DMS153 (cell line): ENCODE measurements around the gene RPAP3.
"Not testable (repeated sequence)": the region's sequence is repeated elsewhere in the genome, so short reads cannot be mapped to it uniquely, and the experiment has no call there.

ENCODE experiments used
- DNase-seq: peaks from one replicate; lab custom pipeline; 2025; lab: John Stamatoyannopoulos, UW

Gene RPAP3

DNA sequence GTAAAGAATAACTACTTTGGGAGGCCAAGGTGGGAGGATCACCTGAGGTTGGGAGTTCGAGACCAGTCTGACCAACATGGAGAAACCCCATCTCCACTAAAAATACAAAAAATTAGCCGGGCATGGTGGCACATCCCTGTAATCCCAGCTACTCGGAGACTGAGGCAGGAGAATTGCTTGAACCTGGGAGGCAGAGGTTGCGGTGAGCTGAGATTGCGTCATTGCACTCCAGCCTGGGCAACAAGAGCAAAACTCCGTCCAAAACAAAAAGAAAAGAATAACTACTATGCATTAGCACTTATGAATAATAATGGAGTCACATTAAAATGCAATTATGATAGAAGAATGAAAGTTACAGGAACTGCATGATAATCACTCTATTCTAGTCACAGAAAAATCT, 37.9 kb downstream of the RPAP3 start:
- not testable (repeated sequence) for DNase-seq

DNA sequence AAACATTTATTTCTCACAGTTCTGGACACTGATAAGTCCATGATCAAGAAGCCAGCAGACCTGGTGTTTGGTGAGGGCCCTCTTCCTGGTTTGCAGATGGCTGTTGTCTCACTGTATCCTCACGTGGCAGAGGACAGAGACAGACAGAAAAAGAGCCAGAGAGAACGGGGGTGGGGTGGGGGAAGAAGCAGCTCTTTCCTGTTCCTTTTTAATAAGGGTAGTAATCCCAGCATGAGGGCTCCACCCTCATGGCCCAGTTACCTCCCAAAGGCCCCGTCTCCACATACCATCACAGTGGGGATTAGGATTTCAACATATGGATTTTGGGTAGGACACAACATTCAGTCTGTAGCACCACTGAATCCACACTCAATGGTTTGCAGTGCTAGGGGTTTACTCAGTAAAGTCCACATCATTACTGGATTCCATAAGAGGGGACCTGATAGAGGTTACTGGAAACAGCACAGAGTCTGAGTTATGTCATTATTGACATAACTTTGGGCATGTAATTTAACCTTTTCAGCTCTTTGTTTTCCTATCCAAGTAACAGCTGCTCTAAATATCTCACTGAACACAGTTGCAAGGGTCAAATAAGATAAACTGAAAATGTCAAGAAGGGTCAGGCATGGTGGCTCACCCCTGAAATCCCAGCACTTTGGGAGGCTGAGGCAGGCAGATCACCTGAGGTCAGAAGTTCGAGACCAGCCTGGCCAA, 53.2 kb downstream of the RPAP3 start:
- DNase-seq: no peak

DNA sequence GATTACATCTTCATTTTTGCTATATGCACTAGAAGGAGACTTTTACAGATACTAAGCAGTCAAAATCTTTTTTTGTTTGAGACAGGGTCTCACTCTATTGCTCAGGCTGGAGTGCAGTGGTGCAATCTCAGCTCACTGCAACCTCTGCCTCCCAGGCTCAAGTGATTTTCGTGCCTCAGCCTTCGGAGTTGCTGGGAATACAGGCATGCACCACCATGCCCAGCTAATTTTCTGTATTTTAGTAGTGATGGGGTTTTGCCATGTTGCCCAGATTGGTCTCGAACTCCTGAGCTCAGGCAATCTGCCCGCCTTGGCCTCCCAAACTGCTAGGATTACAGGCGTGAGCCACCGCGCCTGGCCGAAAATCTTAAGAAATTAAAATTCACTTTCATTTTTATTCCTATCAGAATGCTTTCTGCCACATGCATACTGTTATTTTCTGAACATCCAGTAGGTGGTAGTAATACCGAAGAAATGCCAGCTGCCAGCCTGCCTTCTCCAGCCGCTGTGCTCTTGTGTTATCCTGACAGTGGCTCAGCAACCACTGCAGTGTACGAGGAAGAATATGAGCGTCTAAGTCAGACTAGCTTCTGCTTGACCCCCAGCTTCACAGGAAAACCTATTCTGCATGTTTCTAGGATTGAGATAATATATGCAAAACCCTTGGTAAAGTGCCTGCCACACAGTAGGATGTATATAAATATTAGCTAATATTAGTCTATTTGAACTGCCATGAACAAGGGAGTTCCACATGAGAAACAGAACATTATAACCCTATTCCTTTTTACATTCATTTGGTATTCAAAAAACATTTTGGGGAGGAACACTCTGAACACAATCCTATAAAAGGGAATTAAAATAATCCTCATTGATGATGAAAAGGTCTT, 54.2 kb downstream of the RPAP3 start:
- DNase-seq: peak; percentile 59

DNA sequence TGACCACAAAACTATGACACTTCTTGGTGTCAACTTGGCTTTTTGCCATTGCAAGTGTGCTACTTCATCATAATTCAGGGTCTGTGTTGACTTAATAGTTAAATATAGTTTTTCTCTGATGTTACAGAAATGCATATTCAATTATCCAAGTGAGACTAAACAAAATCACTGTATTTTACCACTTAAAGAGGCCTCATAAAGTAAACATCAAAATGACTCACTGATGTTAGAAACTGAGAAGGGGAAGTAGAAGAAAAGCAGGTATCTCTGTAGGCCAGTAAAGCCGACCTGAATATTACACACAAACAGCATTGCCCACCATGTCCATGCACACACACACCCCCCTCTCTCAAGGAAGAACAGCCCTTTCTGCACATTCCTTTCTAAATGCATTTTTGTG, 55.4 kb downstream of the RPAP3 start:
- no peak for DNase-seq

DNA sequence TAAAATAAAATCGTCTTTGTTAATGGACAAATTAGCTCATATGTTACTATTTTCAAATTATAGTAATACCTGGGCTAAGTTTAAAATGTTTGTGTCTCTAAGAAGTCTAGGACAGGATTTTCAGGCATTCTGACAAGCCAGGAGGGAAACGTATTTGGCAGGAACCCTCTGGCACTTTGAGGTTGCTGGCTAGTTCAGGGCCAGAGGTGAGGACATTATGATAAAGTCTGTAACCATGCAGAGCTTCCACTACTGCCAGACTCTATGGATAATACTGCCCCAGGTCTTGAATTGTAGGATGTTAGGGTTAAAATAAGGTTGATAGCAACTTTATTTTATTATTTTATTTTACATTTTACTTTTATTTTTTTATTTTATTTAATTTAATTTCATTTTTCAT, 56.4 kb downstream of the RPAP3 start:
- no peak for DNase-seq

DNA sequence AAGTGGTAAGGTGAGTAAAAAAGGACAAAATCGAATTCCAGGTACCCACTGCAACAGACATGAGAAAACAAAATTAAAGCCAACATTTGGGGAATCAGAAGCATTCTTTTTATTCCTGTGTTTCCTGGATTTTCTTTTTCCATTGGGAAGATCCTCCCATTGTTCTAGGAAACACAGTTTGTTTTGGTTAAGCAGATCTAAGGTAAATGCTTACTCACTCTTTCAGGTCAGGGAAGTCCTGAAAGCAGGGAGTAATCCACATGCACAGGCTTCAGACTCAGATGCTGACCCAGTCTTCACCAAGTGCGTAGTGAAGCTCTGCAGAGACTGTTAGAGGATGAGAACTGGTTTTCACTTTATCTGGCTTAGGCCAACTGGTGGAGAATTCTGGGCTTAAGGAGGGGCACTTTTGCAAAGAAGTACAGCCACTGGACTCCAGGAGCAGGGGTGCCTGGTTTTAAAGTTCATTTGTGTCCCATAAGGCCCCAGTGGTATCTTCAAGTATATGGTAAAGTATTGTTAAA, 57.7 kb downstream of the RPAP3 start:
- DNase-seq: no peak

DNA sequence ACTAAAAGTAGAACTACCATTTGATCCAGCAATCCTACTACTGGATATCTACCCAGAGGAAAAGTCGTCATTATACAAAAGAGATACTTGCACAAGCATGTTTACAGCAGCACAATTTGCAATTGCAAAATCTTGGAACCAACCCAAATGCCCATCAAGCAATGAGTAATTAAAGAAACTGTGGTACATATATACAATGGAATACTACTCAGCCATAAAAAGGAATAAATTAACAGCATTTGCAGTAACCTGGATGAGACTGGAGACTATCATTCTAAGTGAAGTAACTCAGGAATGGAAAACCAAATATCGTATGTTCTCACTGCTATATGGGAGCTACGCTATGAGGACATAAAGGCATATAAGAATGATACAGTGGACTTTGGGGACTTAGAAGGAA, 63.5 kb downstream of the RPAP3 start:
- not testable (repeated sequence) for DNase-seq

DNA sequence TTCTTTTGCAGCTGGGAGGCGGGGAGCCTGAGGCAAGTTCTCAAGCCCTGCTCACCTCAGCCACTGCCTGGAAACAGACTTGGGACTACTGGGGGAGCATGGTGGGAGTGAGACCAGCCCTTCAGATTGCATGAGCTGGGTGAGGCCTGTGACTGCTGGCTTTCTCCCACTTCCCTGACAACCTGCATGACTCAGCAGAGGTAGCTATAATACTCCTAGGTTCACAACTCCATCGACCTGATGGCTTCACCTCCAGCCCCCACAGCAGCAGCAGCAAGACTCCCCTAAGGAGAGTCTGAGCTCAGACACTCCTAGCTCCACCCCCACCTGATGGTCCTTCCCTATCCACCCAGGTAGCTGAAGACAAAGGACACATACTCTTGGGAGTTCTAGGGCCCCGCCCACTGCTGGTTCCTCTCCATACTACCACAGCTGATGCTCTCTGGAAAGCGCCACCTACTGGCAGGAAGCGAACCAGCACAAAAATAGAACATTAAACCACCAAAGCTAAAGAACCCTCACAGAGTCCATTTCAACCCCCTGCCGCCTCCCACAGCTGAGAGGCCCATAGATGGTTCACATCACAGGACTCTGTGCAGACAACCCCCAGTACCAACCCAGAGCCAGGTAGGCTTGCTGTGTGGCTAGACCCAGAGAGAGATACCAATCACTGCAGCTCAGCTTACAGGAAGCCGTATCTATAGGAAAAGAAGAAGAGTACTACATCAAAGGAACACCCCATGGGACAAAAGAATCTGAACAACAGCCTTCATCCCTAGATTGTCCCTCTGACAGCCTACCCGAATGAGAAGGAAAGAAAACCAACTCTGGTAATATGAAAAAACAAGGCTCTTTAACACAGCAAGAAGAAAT, 68.7 kb downstream of the RPAP3 start:
- DNase-seq: no peak

DNA sequence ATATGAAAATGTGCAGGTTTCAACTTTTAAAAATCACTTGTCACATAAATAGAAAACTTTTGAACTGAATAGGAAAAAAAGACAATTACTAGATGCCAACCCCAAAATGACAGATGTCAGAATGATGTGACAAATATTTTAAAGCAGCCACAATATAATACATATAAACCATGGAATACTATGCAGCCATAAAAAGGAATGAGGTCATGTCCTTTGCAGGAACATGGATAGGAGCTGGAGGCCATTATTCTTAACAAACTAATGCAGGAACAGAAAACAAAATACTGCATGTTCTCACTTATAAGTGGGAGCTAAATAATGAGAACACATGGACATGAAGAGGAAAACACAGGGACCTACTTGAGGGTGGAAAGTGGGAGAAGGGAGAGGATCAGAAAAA, 70.1 kb downstream of the RPAP3 start:
- DNase-seq: not testable (repeated sequence)

DNA sequence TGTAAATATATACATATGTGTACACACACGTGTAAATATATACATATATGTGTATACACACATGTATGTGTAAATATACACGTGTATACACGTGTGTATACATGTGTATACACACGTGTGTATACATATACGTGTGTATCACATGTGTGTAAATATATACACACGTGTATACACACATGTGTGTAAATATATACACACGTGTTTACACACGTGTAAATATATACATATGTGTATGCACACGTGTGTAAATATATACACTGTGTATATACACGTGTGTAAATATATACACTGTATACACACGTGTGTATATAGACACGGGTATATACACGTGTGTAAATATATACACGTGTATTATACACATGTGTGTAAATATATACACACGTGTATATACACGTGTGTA, 71.7 kb downstream of the RPAP3 start:
- DNase-seq: no peak

DNA sequence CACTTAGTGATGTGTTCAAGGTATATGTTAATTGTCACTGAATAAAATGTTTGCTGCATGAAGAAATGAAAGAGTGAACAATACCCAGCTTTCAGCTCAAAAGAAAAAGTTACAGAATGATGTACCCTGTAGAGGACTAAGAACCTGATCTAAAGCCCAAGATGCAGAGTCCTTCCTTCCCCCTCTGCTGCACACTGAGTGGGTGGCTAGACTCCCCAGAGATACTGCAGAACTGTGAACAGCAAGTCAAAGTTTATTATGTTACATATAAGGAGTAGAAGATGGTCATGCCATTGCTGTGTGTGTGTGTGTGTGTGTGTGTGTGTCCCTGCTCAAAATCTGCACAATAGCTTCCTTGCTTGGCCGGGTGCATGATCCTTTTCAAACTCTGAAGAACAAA, 83.9 kb downstream of the RPAP3 start:
- no peak for DNase-seq

DNA sequence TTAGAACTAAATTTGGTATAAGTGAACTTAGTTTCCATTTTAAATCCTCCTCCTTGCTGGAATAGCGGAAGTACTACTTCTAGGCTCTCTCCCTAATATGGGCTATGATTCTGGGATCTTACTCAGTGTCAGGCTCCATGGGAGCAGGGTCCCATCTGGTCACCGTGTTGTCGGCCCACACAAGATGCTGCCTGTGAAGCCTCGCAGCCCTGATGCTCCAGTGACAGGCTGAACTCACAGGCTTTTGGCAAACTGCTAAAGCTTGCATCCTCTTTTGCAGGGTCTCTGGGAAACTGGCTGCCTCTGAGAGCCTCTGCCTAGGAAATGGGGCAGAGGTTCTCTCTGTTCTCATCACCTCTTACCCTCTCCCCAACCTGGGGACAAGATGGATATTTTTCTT, 88.4 kb downstream of the RPAP3 start:
- no peak for DNase-seq

DNA sequence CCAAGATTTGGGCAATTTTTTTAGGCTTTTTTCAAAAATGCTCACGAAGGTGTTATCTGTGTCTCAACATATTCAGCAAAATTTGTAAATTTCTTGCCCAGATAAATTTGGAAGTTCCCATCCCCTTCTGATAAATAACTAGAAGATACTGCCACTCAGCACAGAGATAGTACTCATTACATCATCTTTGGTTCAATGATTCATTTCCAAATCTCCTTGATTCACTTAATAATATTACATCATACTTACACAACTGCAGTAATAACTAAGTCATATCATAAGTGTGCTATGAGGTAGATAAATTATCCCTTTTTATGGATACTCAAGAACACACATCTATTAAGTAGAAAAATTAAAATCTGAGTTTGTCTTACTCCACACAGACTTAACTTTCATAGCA, 89.4 kb downstream of the RPAP3 start:
- DNase-seq: no peak

DNA sequence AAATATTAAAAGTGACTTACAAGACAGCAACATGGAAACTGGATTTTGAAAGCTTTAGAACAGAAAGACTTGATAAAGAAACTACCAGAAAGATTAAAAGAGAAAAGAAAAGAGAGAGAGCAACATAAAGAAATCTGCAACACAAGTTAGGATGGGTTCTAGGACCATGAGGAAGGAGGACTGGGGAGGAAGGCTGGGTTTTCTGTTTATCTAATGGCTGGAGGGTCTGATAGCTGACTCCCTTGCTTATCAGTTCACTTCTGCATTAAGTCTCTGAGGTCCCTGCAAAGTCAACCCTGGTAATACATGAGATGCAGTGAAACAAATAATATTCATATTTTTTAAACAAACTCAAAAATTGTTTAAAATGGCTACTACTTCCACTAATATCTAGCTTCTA, 90.1 kb downstream of the RPAP3 start:
- DNase-seq: no peak

DNA sequence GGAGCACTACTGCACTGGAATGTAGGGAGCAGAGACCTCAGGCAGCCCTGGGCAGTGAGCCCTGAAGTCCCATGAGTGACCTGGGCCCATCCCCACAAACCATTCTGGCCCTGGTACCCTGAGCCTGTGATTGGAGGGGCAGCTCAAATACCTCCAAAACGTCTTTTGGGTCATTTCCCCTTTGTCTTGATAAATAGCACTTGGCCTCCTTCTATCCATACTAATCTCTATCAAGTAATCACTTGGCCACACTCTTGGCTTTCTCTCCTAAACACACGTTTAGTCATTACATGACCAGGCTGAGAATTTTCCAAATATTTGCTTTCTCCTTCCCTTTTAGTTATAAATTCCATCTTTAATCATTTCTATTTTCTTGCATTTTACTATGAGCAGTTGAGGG, 91.3 kb downstream of the RPAP3 start:
- no peak for DNase-seq

DNA sequence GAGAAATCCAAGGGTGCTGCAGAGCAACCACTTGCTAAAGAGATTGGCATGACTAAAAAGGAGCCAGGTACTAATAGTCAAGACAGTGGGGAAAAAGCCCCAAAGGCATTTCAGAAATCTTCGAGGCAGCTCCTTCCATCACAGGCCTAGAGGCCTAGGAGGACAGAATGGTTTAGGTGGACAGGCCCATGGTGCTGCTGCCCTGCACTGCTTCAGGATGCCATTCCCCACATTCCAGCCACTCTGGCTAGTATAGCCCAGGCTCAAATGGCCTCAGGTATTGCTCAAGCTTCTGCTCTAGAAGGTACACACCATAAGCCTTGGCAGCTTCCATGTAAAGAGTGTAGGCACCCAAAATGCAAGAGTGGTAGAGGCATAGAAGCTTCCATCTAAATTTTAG, 92.9 kb downstream of the RPAP3 start:
- DNase-seq: no peak

DNA sequence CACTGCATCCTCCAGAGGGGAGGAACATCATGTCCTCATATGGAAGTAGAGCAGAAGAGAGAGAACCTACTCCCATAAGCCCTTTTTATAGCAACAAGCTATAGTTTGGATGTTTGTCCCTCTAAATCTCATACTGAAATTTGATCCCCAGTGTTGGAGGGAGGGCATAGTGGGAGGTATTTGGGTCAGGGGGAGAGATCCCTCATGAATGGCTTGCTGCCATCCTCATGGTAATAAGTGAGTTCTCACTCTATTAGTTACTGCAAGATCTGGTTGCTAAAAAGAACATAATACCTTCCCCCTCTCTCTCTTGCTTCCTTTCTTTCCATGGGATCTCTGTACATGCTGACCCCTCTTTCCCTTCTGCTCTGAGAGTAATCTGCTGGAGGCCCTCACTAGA, 93.9 kb downstream of the RPAP3 start:
- no peak for DNase-seq
